Neural cell (in vitro differentiated cells): ENCODE results near the gene KCNK2.

ENCODE experiments used
- CTCF ChIP-seq: fragments of 450-650 bp; IDR thresholded peaks from 2 replicates; pipeline ENCODE4 v1.5.1; 2014; ENCODE audit warnings: antibody characterized with exemption, mild to moderate bottlenecking, moderate library complexity; ENCODE audit not compliant: poor library complexity, severe bottlenecking
- EP300 ChIP-seq: fragments of 450-650 bp; conservative IDR thresholded peaks from 2 replicates; pipeline ENCODE4 v1.6.1; 2014; ENCODE audit warnings: antibody characterized with exemption, mild to moderate bottlenecking, moderate library complexity; ENCODE audit not compliant: poor library complexity, severe bottlenecking
- REST ChIP-seq: IDR thresholded peaks from 2 replicates; pipeline ENCODE4 v1.6.1; 2012; ENCODE audit warnings: borderline replicate concordance

- no peak for TF ChIP-seq EP300
- TF ChIP-seq CTCF, result no peak
- TF ChIP-seq REST, result no peak
Observed at GRCh38 chr1:215277532-215277931, 195.0 kb downstream of the KCNK2 start.
